HCT116 (cell line): ENCODE measurements around the gene CALM3. TPM values are rescaled to one million over a fixed set of nuclear protein-coding genes. Genes with fewer than 3 reads are reported as not detected.
"Not testable (repeated sequence)": the region's sequence is repeated elsewhere in the genome, so short reads cannot be mapped to it uniquely, and the experiment has no call there.

Experiments used
- ATAC-seq: fragments of 200-7000 bp; cut with Tn5 transposase; 2 replicates; pipeline ENCODE4 v1.9.1; 2020; ENCODE audit warnings: mild to moderate bottlenecking, moderate library complexity
- BruUV-seq: library from RNA; stranded (reverse); fragments of 400-500 nt; replicated peaks from 2 replicates; lab custom pipeline; 2021; lab: Mats Ljungman, UMichigan
- CTCF ChIA-PET: fragments of 300-600 bp; sonication (Branson Sonifier 250); formaldehyde crosslinking; loops from one replicate; lab custom pipeline; 2021; ENCODE audit warnings: antibody characterized with exemption; lab: Charles Lee
- POLR2A ChIA-PET: fragments of 300-600, 350-600 bp; sonication (Branson Sonifier 250); formaldehyde crosslinking; loops from one replicate; lab custom pipeline; 2021; ENCODE audit warnings: antibody characterized with exemption; lab: Charles Lee
- RAD21 ChIA-PET, 2 experiments: fragments of 300-600 bp; sonication (Branson Sonifier 250); formaldehyde crosslinking; loops; one replicate each; lab custom pipeline; 2023; ENCODE audit warnings: low total read pairs in 2 of 2; ENCODE audit not compliant: uncharacterized antibody in 2 of 2, unreplicated experiment in 2 of 2, low non-redundant PET in 1 of 2; lab: Charles Lee
- DNase-seq: peaks from one replicate; pipeline ENCODE4 v3.0.0-alpha.2; 2010; ENCODE audit warnings: low read depth, low spot score
- H2AFZ ChIP-seq: fragments of 200-600 bp; shearing (Covaris generic), sonication (generic); 2 replicates; pipeline ENCODE4 v1.6.1; 2017; ENCODE audit warnings: low read depth, mixed run types, mixed read lengths, antibody characterized with exemption, low read length; ENCODE audit not compliant: poor library complexity, severe bottlenecking
- H3K27ac ChIP-seq: 2 replicates; pipeline ENCODE4 v1.5.1; 2012; ENCODE audit warnings: low read depth, low read length
- H3K27me3 ChIP-seq: fragments of 200-600 bp; sonication (generic); 2 replicates; pipeline ENCODE4 v1.6.1; 2016; ENCODE audit warnings: mixed run types, low read length, mixed read lengths; ENCODE audit not compliant: insufficient read depth
- H3K36me3 ChIP-seq, 2 experiments: fragments of 200-500 bp in 1 of 2; fragments of 200-600 bp in 1 of 2; sonication (Bioruptor generic) in 1 of 2; sonication (generic) in 1 of 2; 2 replicates each; pipeline versions ENCODE4 v1.5.1 to v1.6.1; 2014 to 2016; ENCODE audit warnings: low read length in 2 of 2, inconsistent platforms in 1 of 2, mixed read lengths in 1 of 2, mixed run types in 1 of 2; ENCODE audit not compliant: insufficient read depth in 2 of 2, control insufficient read depth in 1 of 2
- H3K4me1 ChIP-seq, 2 experiments: fragments of 200-600 bp in 1 of 2; sonication (generic) in 1 of 2; 2 replicates each; pipeline versions ENCODE4 v1.5.1 to v1.6.1; 2012 to 2017; ENCODE audit warnings: low read length in 2 of 2, inconsistent platforms in 1 of 2, mild to moderate bottlenecking in 1 of 2, mixed read lengths in 1 of 2, mixed run types in 1 of 2, moderate library complexity in 1 of 2; ENCODE audit not compliant: insufficient read depth in 2 of 2, control insufficient read depth in 1 of 2
- H3K4me2 ChIP-seq: fragments of 200-600 bp; sonication (generic); 2 replicates; pipeline ENCODE4 v1.6.1; 2017; ENCODE audit warnings: mixed run types, low read length, mixed read lengths
- H3K4me3 ChIP-seq, 2 experiments: fragments of 200-600 bp in 1 of 2; sonication (generic) in 1 of 2; replicated peaks in 1 of 2; 2 replicates each; pipeline ENCODE4 v1.5.1; 2011 to 2016; ENCODE audit warnings: low read length in 2 of 2, control low read depth in 1 of 2, low read depth in 1 of 2, mild to moderate bottlenecking in 1 of 2, mixed read lengths in 1 of 2, mixed run types in 1 of 2
- H3K79me2 ChIP-seq: fragments of 200-600 bp; sonication (generic); 2 replicates; pipeline ENCODE4 v1.6.1; 2017; ENCODE audit warnings: mild to moderate bottlenecking, mixed run types, low read length, moderate library complexity, mixed read lengths; ENCODE audit not compliant: insufficient read depth
- H3K9ac ChIP-seq: fragments of 200-600 bp; sonication (generic); 2 replicates; pipeline ENCODE4 v1.6.1; 2016; ENCODE audit warnings: low read length, mixed read lengths
- H3K9me2 ChIP-seq: fragments of 200-600 bp; sonication (generic), shearing (Covaris generic); 2 replicates; pipeline ENCODE4 v1.6.1; 2017; ENCODE audit warnings: mixed run types, mild to moderate bottlenecking, moderate library complexity; ENCODE audit not compliant: insufficient read depth
- H3K9me3 ChIP-seq, 2 experiments: fragments of 200-500 bp in 1 of 2; fragments of 200-600 bp in 1 of 2; sonication (Bioruptor generic) in 1 of 2; sonication (generic) in 1 of 2; 2 replicates each; pipeline ENCODE4 v1.6.1; 2014 to 2017; ENCODE audit warnings: low read length in 2 of 2, mixed read lengths in 2 of 2, inconsistent platforms in 1 of 2, low read depth in 1 of 2, mild to moderate bottlenecking in 1 of 2, mixed run types in 1 of 2, moderate library complexity in 1 of 2; ENCODE audit not compliant: control insufficient read depth in 1 of 2, insufficient read depth in 1 of 2
- H4K20me1 ChIP-seq: fragments of 200-600 bp; sonication (generic), shearing (Covaris generic); 2 replicates; pipeline ENCODE4 v1.6.1; 2017; ENCODE audit warnings: mixed run types, mild to moderate bottlenecking, moderate library complexity; ENCODE audit not compliant: insufficient read depth
- EGR1 ChIP-seq: IDR thresholded peaks from 2 replicates; pipeline ENCODE4 v1.6.1; 2012; ENCODE audit warnings: low read depth
- JUND ChIP-seq: IDR thresholded peaks from 2 replicates; pipeline ENCODE4 v1.6.1; 2012
- POLR2A ChIP-seq: IDR thresholded peaks from 2 replicates; pipeline ENCODE4 v1.7.0; 2011; ENCODE audit warnings: borderline replicate concordance; ENCODE audit not compliant: insufficient read depth, insufficient read length; ENCODE audit errors: extremely low read depth
- SP1 ChIP-seq: IDR thresholded peaks from 2 replicates; pipeline ENCODE4 v1.6.1; 2012; ENCODE audit warnings: low read depth
- SRF ChIP-seq: IDR thresholded peaks from 2 replicates; pipeline ENCODE4 v1.6.1; 2012; ENCODE audit warnings: low read depth
- TCF7L2 ChIP-seq: IDR thresholded peaks from 2 replicates; pipeline ENCODE4 v1.7.0; 2011; ENCODE audit warnings: borderline replicate concordance, inconsistent platforms; ENCODE audit not compliant: insufficient read depth, insufficient read length; ENCODE audit errors: extremely low read depth
- ZNF274 ChIP-seq: fragments of 200-500 bp; sonication (Bioruptor generic); IDR thresholded peaks from 2 replicates; pipeline ENCODE4 v1.6.1; 2014; ENCODE audit warnings: mild to moderate bottlenecking, low read depth, low read length, inconsistent platforms
- intact Hi-C: fragments of 100-400 bp; cut with micrococcal nuclease; formaldehyde crosslinking; loops from 2 replicates; pipeline ENCODE4 v1.10.0; 2022
- total RNA-seq: library from RNA; stranded (reverse); gene quantifications from one replicate; pipeline ENCODE4 v1.2.1, GENCODE V29; 2021; ENCODE audit not compliant: unreplicated experiment
- TF ChIP-seq, protein P1 (sequence below): IDR thresholded peaks from 2 replicates; pipeline ENCODE4 v1.6.1; 2012; ENCODE audit warnings: low read depth
- TF ChIP-seq, protein P2 (sequence below): IDR thresholded peaks from 2 replicates; pipeline ENCODE4 v1.6.1; 2012

CALM3 gene
- total RNA-seq, 1 experiment from 2014 or later = 335 TPM

DNA sequence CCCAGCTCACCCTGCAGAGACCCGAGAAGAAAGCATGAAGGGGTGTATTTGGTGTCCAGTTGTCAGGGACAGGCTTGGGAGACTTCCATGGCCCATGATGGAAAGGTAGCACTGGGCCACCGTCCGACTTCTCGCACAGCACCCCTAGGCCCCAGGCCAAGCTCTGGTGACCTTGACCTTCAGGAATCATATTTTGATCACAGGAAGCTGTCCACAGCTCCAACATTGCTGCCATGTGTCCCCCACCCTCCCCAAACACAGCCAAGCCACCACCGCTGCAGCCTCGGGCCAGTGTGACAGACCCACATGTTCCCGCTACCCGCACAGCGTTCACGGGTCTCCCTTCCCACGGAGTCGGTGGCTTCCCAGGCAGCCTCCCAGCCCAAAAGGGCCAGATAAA, 24.6 kb downstream of the CALM3 start:
- Histone ChIP-seq H3K4me2 (no peak overlapping the region), H4K20me1 (no peaks in the 10 kb centered on the region), H3K27ac (no peak overlapping the region), H3K4me3 (no peak overlapping the region), H3K9me2 (no peaks in the 10 kb centered on the region)
- intact Hi-C loops = no loop called here
- BruUV-seq = no TSS peak
- ATAC-seq (0 out of 2 replicates have a peak, but pooled peaks have one; percentile 10), DNase-seq (no peak)
- RAD21 ChIA-PET = no interaction called here
- TF ChIP-seq POLR2A = no peak
- TF ChIP-seq, protein P1, sequence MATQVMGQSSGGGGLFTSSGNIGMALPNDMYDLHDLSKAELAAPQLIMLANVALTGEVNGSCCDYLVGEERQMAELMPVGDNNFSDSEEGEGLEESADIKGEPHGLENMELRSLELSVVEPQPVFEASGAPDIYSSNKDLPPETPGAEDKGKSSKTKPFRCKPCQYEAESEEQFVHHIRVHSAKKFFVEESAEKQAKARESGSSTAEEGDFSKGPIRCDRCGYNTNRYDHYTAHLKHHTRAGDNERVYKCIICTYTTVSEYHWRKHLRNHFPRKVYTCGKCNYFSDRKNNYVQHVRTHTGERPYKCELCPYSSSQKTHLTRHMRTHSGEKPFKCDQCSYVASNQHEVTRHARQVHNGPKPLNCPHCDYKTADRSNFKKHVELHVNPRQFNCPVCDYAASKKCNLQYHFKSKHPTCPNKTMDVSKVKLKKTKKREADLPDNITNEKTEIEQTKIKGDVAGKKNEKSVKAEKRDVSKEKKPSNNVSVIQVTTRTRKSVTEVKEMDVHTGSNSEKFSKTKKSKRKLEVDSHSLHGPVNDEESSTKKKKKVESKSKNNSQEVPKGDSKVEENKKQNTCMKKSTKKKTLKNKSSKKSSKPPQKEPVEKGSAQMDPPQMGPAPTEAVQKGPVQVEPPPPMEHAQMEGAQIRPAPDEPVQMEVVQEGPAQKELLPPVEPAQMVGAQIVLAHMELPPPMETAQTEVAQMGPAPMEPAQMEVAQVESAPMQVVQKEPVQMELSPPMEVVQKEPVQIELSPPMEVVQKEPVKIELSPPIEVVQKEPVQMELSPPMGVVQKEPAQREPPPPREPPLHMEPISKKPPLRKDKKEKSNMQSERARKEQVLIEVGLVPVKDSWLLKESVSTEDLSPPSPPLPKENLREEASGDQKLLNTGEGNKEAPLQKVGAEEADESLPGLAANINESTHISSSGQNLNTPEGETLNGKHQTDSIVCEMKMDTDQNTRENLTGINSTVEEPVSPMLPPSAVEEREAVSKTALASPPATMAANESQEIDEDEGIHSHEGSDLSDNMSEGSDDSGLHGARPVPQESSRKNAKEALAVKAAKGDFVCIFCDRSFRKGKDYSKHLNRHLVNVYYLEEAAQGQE = no peak
- TF ChIP-seq JUND = no peak
- no peak for TF ChIP-seq ZNF274
- TF ChIP-seq, all 23 proteins: peak for 0
- POLR2A ChIA-PET = no interaction called here
- no peaks in the 10 kb centered on the region for H3K36me3 ChIP-seq
- no peaks in the 10 kb centered on the region for H3K9me3 ChIP-seq
- CTCF ChIA-PET = no interaction called here
- no peaks in the 10 kb centered on the region for H3K27me3 ChIP-seq
- no peak overlapping the region for H2AFZ ChIP-seq
- no peaks in the 10 kb centered on the region for H3K79me2 ChIP-seq
- H3K4me1 ChIP-seq = peaks cover 0 to 13% of the 10 kb centered on the region in 2 experiments; a peak in 3 of 4 replicates
- H3K9ac ChIP-seq = no peak overlapping the region

DNA sequence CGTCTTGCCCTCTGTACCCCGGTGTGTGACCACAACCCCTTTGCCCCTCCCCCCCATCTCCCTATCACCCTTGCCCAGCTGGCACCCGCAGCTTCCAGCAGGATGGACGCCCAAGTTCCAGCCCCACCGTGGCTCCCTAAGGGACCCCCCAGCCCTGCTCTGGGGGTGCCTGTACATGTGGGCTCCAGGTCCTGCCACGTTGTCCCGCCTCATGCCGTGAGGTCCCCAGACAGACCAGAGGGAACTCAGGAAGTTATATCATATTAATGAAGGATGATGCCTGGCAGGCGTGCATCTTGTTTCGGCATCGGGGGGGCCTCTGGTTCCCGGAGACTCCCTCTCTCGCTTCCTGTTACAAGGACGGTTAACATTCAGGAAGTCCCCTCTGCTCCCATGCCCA, 25.3 kb downstream of the CALM3 start:
- intact Hi-C loops = no loop called here
- Histone ChIP-seq H3K9me2 (no peaks in the 10 kb centered on the region), H3K27me3 (no peaks in the 10 kb centered on the region), H3K9ac (no peak overlapping the region), H3K79me2 (no peaks in the 10 kb centered on the region), H3K4me1 (peaks cover 0 to 13% of the 10 kb centered on the region in 2 experiments; a peak in 3 of 4 replicates), H3K4me2 (no peak overlapping the region), H3K27ac (no peak overlapping the region), H3K36me3 (no peaks in the 10 kb centered on the region), H4K20me1 (no peaks in the 10 kb centered on the region), H2AFZ (no peak overlapping the region), H3K4me3 (no peak overlapping the region), H3K9me3 (no peaks in the 10 kb centered on the region)
- no peak for ATAC-seq
- BruUV-seq = no TSS peak
- CTCF ChIA-PET = no interaction called here
- POLR2A ChIA-PET = no interaction called here
- RAD21 ChIA-PET = no interaction called here
- no peak for TF ChIP-seq POLR2A
- TF ChIP-seq TCF7L2 = no peak
- TF ChIP-seq, protein P2, sequence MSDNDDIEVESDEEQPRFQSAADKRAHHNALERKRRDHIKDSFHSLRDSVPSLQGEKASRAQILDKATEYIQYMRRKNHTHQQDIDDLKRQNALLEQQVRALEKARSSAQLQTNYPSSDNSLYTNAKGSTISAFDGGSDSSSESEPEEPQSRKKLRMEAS = no peak
- no peak for TF ChIP-seq SP1
- no peak for TF ChIP-seq SRF
- no peak for TF ChIP-seq ZNF274
- no peak for TF ChIP-seq EGR1
- DNase-seq = no peak

DNA sequence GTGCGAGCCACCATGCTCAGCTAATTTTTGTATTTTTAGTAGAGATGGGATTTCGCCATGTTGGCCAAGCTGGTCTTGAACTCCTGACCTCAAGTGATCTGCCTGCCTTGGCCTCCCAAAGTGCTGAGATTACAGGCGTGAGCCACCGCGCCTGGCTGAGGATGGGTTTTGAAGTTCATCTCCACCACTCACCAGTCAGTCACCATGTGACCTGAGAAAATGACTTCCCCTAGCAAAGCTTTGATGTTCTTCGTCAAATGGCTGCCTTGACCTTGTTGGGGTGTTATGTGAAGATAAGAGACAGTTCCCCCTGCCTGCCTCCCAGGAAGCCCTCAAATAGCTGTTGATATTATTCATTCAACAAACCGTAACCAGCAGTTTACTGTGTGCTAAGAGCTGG, 27.8 kb downstream of the CALM3 start:
- H2AFZ ChIP-seq, H3K9me3 ChIP-seq, DNase-seq, H3K9me2 ChIP-seq, H3K79me2 ChIP-seq, H3K4me2 ChIP-seq, H3K27ac ChIP-seq, intact Hi-C loops, H4K20me1 ChIP-seq, POLR2A ChIA-PET, H3K36me3 ChIP-seq, H3K27me3 ChIP-seq, H3K9ac ChIP-seq, BruUV-seq, H3K4me3 ChIP-seq, ATAC-seq: not testable (repeated sequence)
- CTCF ChIA-PET = interaction anchor here (1.1 to 1.6 kb wide), 2 partner anchors 15 to 32 kb away, joined by 4 to 6 read pairs; partner anchors contain the start of gene DACT3
- peaks cover 6 to 21% of the 10 kb centered on the region in 2 experiments; a peak in 3 of 4 replicates for H3K4me1 ChIP-seq
- RAD21 ChIA-PET = interaction anchor here in 1 of 2 experiments (1.0 kb wide), 1 partner anchor 33 kb away, joined by 3 read pairs; no protein-coding TSS in a partner anchor
